Keratinocyte (primary cell): ENCODE data around the gene STXBP3. TPM values are rescaled to one million over a fixed set of nuclear protein-coding genes. Genes with fewer than 3 reads are reported as not detected.

ENCODE experiments used
- DNase-seq: peaks from one replicate; pipeline ENCODE4 v3.0.0-alpha.2; 2011; ENCODE audit warnings: low read depth, missing footprints, low spot score
- FAIRE-seq: peaks from 2 replicates; lab custom pipeline; 2011; peaks lifted over from hg19 to GRCh38; lab: Jason Lieb, UNC
- H2AFZ ChIP-seq: 2 replicates; pipeline ENCODE4 v1.6.0; 2012; ENCODE audit warnings: low read length, control low read depth, inconsistent platforms; ENCODE audit not compliant: control insufficient read depth
- H3K27ac ChIP-seq: 2 replicates; pipeline ENCODE4 v1.5.1; 2011; ENCODE audit warnings: low read length; ENCODE audit not compliant: control insufficient read depth, insufficient read depth
- H3K27me3 ChIP-seq: 3 replicates; pipeline ENCODE4 v1.6.0; 2011; ENCODE audit warnings: low read length; ENCODE audit not compliant: control insufficient read depth, insufficient read depth; ENCODE audit errors: extremely low read depth
- H3K36me3 ChIP-seq, 2 experiments: 2 replicates in 1 of 2; 3 replicates in 1 of 2; pipeline ENCODE4 v1.5.1; 2011; ENCODE audit warnings: low read length in 2 of 2, mild to moderate bottlenecking in 1 of 2; ENCODE audit not compliant: control insufficient read depth in 2 of 2, insufficient read depth in 2 of 2; ENCODE audit errors: extremely low read depth in 1 of 2
- H3K4me1 ChIP-seq: 3 replicates; pipeline ENCODE4 v1.5.1; 2011; ENCODE audit warnings: low read length; ENCODE audit not compliant: control insufficient read depth, insufficient read depth; ENCODE audit errors: extremely low read depth
- H3K4me2 ChIP-seq: 3 replicates; pipeline ENCODE4 v1.6.0; 2011; ENCODE audit warnings: low read depth, low read length; ENCODE audit not compliant: control insufficient read depth, insufficient read depth; ENCODE audit errors: extremely low read depth
- H3K4me3 ChIP-seq, 3 experiments: fragments of 200-600 bp in 1 of 3; sonication (generic) in 1 of 3; 2 replicates in 2 of 3; 3 replicates in 1 of 3; pipeline ENCODE4 v1.5.1; 2011 to 2016; ENCODE audit warnings: low read length in 3 of 3, mild to moderate bottlenecking in 3 of 3, control low read depth in 2 of 3, inconsistent platforms in 1 of 3, low read depth in 1 of 3, mixed read lengths in 1 of 3, mixed run types in 1 of 3, moderate library complexity in 1 of 3; ENCODE audit not compliant: control insufficient read depth in 2 of 3, insufficient read depth in 2 of 3; ENCODE audit errors: extremely low read depth in 1 of 3
- H3K79me2 ChIP-seq: 2 replicates; pipeline ENCODE4 v1.6.0; 2012; ENCODE audit warnings: low read length; ENCODE audit not compliant: control insufficient read depth, insufficient read depth
- H3K9ac ChIP-seq: 3 replicates; pipeline ENCODE4 v1.6.0; 2011; ENCODE audit warnings: low read length; ENCODE audit not compliant: control insufficient read depth, insufficient read depth; ENCODE audit errors: extremely low read depth
- H3K9me1 ChIP-seq: 3 replicates; pipeline ENCODE4 v1.6.0; 2011; ENCODE audit warnings: low read length; ENCODE audit not compliant: control insufficient read depth, insufficient read depth; ENCODE audit errors: extremely low read depth
- H3K9me3 ChIP-seq: 2 replicates; pipeline ENCODE4 v1.5.1; 2012; ENCODE audit warnings: low read depth, low read length; ENCODE audit not compliant: control insufficient read depth
- H4K20me1 ChIP-seq: 3 replicates; pipeline ENCODE4 v1.6.0; 2011; ENCODE audit warnings: low read length; ENCODE audit not compliant: control insufficient read depth, insufficient read depth; ENCODE audit errors: extremely low read depth
- CTCF ChIP-seq, 3 experiments: IDR thresholded peaks in 1 of 3; conservative IDR thresholded peaks in 1 of 3; optimal IDR thresholded peaks in 1 of 3; 2 replicates in 2 of 3; 3 replicates in 1 of 3; pipeline versions ENCODE3 to v1.5.1; 2011; ENCODE audit warnings: low read length in 3 of 3, mild to moderate bottlenecking in 3 of 3, moderate library complexity in 2 of 3, control low read depth in 1 of 3, inconsistent platforms in 1 of 3; ENCODE audit not compliant: insufficient read depth in 2 of 3; ENCODE audit errors: extremely low read depth in 1 of 3
- EZH2 ChIP-seq: IDR thresholded peaks from one replicate; pipeline ENCODE4 v1.6.1; 2012; ENCODE audit warnings: inconsistent platforms, mild to moderate bottlenecking, low read length, moderate library complexity
- dilution Hi-C: fragments of 300-500 bp; cut with MboI; formaldehyde crosslinking; loops from one replicate; pipeline ENCODE4 v1.7.0; 2020; ENCODE audit warnings: low sequenced_read_pairs; ENCODE audit not compliant: extremely low pct_ligation_motif_present
- polyA plus RNA-seq, 5 experiments: library from polyadenylated mRNA; depleted of rRNA in 3 of 5; stranded (reverse) in 3 of 5; stranded (forward) in 1 of 5; unstranded in 1 of 5; fragments of >200 nt; gene quantifications; 1 replicate in 1 of 5; 2 replicates in 3 of 5; 3 replicates in 1 of 5; pipeline versions ENCODE4 v1.2.1 to v1.2.3, GENCODE V29; 2011 to 2012; ENCODE audit warnings: missing spikeins in 2 of 5, low read depth in 1 of 5, low replicate concordance in 1 of 5

Gene STXBP3
- polyA plus RNA-seq, 1 donor (not counting 4 experiments of a cell fraction or from before 2014, with no cell fraction given), result 36.3 TPM

GRCh38 chr1:108750476-108751181, 4.2 kb downstream of the STXBP3 start:
- no peak for FAIRE-seq
- no peak overlapping the region for H3K4me2 ChIP-seq
- H3K79me2 ChIP-seq, result peaks cover 36% of the 10 kb centered on the region
- H3K27ac ChIP-seq, result no peak overlapping the region
- no peaks in the 10 kb centered on the region for H3K27me3 ChIP-seq
- dilution Hi-C loops, result no loop called here
- TF ChIP-seq CTCF (optimal IDR thresholded peaks at IDR 0.05 in 1 of 3, IDR thresholded peaks at IDR 0.05 in 1 of 3, conservative IDR thresholded peaks at IDR 0.05 in 1 of 3; ENCODE audit: extremely low read depth in 1 of 3, insufficient read depth in 2 of 3, low read length in 3 of 3) (no peak), EZH2 (no peak)
- no peak overlapping the region for H2AFZ ChIP-seq
- DNase-seq, result no peak
- H3K36me3 ChIP-seq, result peaks cover 0 to 2% of the 10 kb centered on the region in 2 experiments
- H3K9ac ChIP-seq, result no peak overlapping the region
- no peak overlapping the region for H3K4me3 ChIP-seq
- H3K9me1 ChIP-seq, result peaks cover 2% of the 10 kb centered on the region
- no peaks in the 10 kb centered on the region for H4K20me1 ChIP-seq
- H3K9me3 ChIP-seq, result no peaks in the 10 kb centered on the region
- peaks cover 19% of the 10 kb centered on the region for H3K4me1 ChIP-seq

- H3K4me3 ChIP-seq, result no peak overlapping the region
- DNase-seq (no peak), FAIRE-seq (no peak)
- no peak for TF ChIP-seq CTCF (optimal IDR thresholded peaks at IDR 0.05 in 1 of 3, IDR thresholded peaks at IDR 0.05 in 1 of 3, conservative IDR thresholded peaks at IDR 0.05 in 1 of 3; ENCODE audit: extremely low read depth in 1 of 3, insufficient read depth in 2 of 3, low read length in 3 of 3)
- no peak for TF ChIP-seq EZH2
- dilution Hi-C loops, result no loop called here
- no peak overlapping the region for H3K9ac ChIP-seq
- no peak overlapping the region for H3K27ac ChIP-seq
- H3K79me2 ChIP-seq, result peaks cover 24% of the 10 kb centered on the region
- H3K27me3 ChIP-seq, result no peaks in the 10 kb centered on the region
- H3K4me1 ChIP-seq, result peaks cover 12% of the 10 kb centered on the region
- H4K20me1 ChIP-seq, result no peaks in the 10 kb centered on the region
- peaks cover 2 to 3% of the 10 kb centered on the region in 2 experiments for H3K36me3 ChIP-seq
- H3K4me2 ChIP-seq, result no peak overlapping the region
- no peak overlapping the region for H2AFZ ChIP-seq
- H3K9me1 ChIP-seq, result peaks cover 2% of the 10 kb centered on the region
- H3K9me3 ChIP-seq, result no peaks in the 10 kb centered on the region
These were observed 6.9 kb downstream of the STXBP3 start for GRCh38 chr1:108753363-108753762.
